T-helper 1 cell treated with Interleukin-12 subunit alpha and Interleukin-12 subunit beta and Interleukin-4 antibody, amounts not matched to agents 30 μg/mL and 1 μg/mL, for 36 hours (primary cell): ENCODE measurements around the gene TEAD4.

ENCODE experiments used
- H3K27ac Mint-ChIP-seq: one replicate; pipeline ENCODE4 v1.8.0; 2021; ENCODE audit warnings: mild to moderate bottlenecking, mixed read lengths
- H3K27me3 Mint-ChIP-seq: one replicate; pipeline ENCODE4 v1.8.0; 2021; ENCODE audit warnings: low read depth, mixed read lengths
- H3K36me3 Mint-ChIP-seq: one replicate; pipeline ENCODE4 v1.8.0; 2021; ENCODE audit warnings: low read depth, mixed read lengths
- H3K4me1 Mint-ChIP-seq: one replicate; pipeline ENCODE4 v1.8.0; 2021; ENCODE audit warnings: low read depth, mixed read lengths
- H3K4me3 Mint-ChIP-seq: one replicate; pipeline ENCODE4 v1.8.0; 2021; ENCODE audit warnings: mild to moderate bottlenecking, moderate library complexity, mixed read lengths
- H3K9me3 Mint-ChIP-seq: one replicate; pipeline ENCODE4 v1.8.0; 2021; ENCODE audit warnings: mixed read lengths

The TEAD4 gene

DNA sequence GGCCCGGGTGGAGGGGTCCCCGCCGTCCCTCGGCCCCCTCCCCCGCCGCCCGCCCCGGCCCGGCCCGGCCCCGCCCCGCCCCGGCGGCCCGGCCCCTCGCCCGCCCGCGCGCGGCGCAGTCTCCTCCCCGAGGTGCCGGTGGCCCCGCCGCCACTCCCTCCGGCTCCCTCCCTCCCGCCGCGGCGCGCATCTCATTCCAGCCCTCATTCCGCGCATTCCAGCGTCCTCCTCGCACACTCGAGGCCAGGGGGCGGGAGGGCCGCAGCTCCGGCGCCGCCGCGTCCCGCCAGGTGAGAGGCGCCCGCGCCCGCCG, at the start of gene TEAD4:
TSS of gene TEAD4 (plus strand) at position 206 of the 313 bp plus-strand sequence.
- H3K27me3 Mint-ChIP-seq, result peaks cover 58% of the 10 kb centered on the region
- peak within 1 kb of the TSS; percentile 85 for H3K4me3 Mint-ChIP-seq
- peaks cover 3% of the 10 kb centered on the region for H3K36me3 Mint-ChIP-seq
- peaks cover 14% of the 10 kb centered on the region for H3K4me1 Mint-ChIP-seq
- H3K27ac Mint-ChIP-seq, result no peak within 1 kb of the TSS
- H3K9me3 Mint-ChIP-seq, result no peaks in the 10 kb centered on the region

DNA sequence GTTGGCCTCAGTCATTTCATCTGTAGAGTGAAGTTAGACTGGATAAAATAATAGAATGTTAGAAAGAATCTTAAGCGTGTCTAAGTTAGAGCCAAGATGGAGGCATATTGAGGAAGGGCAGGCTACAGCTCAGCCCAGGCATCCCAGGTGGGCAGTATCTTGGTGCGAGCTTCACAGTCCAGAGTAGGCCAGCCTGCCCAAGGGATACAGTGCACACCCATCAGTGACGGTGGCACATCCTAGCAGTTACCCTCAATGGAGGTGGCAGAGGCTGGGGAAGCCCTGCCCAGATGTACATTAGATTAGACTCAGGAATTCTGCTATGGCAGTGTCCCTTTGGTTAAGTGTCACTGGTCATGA, 47.0 kb upstream of the TEAD4 start:
- H3K27ac Mint-ChIP-seq, result no peak overlapping the region
- H3K27me3 Mint-ChIP-seq, result no peaks in the 10 kb centered on the region
- H3K9me3 Mint-ChIP-seq, result no peaks in the 10 kb centered on the region
- H3K4me1 Mint-ChIP-seq, result peaks cover 2% of the 10 kb centered on the region
- H3K36me3 Mint-ChIP-seq, result no peaks in the 10 kb centered on the region
- H3K4me3 Mint-ChIP-seq, result no peak overlapping the region

DNA sequence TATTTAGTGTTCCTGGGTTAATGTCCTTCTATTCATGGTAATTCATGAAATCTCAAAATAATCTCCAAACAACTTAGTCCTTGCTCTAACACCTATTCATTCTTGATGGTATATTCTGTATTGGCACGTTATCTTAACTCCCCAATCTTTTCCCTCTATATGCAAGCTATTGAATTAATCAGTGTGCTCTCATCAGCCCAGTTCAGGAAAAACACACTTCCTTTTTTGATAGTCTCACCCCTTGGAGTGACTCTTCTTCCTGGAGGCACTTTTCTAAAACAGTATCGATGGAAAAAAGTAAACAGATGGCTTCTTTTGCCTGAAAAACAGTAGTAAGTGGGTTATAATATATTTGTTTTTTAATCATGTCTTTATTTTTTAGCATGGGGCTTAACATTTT, 39.9 kb upstream of the TEAD4 start:
- H3K36me3 Mint-ChIP-seq, result peaks cover 6% of the 10 kb centered on the region
- no peak overlapping the region for H3K27ac Mint-ChIP-seq
- H3K4me1 Mint-ChIP-seq, result no peaks in the 10 kb centered on the region
- H3K9me3 Mint-ChIP-seq, result no peaks in the 10 kb centered on the region
- no peaks in the 10 kb centered on the region for H3K27me3 Mint-ChIP-seq
- no peak overlapping the region for H3K4me3 Mint-ChIP-seq

DNA sequence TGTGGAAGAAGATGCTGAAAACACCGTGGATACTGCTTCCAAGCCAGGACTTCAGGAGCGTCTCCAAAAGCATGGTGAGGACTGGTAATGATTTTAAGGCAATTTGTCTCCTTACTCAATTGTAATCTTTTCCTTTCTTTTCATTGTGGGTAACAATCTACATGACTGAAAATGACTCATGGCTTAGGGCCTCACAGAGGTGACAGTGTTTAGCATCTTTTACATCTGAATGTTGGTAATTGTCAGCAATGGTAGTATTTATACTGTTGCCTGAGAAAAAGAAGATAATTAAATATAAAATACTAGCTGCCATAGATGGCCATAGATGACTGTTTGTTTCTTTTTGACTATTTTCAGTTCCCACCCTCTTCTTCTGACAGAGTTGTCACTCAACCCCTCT, 36.9 kb upstream of the TEAD4 start:
- peaks cover 9% of the 10 kb centered on the region for H3K36me3 Mint-ChIP-seq
- H3K9me3 Mint-ChIP-seq, result no peaks in the 10 kb centered on the region
- H3K27me3 Mint-ChIP-seq, result no peaks in the 10 kb centered on the region
- no peak overlapping the region for H3K4me3 Mint-ChIP-seq
- no peak overlapping the region for H3K27ac Mint-ChIP-seq
- peaks cover 4% of the 10 kb centered on the region for H3K4me1 Mint-ChIP-seq

DNA sequence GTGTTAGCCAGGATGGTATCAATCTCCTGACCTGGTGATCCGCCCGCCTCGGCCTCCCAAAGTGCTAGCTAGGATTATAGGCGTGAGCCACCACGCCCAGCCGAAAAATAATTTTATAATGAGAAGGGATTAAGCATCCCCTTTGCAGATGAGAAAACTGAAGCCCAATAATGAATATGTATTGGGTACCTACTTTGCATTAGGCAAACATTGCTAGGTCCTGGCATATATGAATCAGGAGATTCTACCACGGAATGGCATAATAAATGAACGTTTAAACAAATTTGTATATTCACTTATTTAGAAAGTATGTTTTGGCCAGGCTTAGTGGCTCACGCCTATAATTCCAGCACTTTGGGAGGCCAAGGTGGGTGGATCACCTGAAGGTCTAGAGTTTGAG, 36.1 kb upstream of the TEAD4 start:
- no peak overlapping the region for H3K27ac Mint-ChIP-seq
- no peaks in the 10 kb centered on the region for H3K27me3 Mint-ChIP-seq
- H3K9me3 Mint-ChIP-seq, result no peaks in the 10 kb centered on the region
- no peak overlapping the region for H3K4me3 Mint-ChIP-seq
- peaks cover 4% of the 10 kb centered on the region for H3K4me1 Mint-ChIP-seq
- peaks cover 9% of the 10 kb centered on the region for H3K36me3 Mint-ChIP-seq

DNA sequence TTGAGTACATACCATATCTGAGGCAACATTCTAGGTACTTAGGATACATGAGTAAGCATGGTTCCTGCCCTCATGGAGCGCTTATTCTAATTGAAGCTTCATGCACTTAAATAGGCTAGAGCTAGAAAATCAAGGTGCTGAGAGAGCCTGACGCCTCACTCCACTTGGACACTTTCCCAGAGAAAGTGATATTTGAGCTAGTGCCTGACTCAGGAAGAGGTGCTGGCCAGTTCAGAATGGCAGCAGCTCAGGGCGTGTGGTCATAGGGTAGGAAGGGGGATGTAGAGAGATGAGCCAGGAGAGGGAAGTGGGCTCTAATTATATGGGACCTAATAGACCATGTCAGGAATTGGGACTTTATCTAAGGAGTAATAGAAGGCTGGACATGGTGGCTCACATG, 35.2 kb upstream of the TEAD4 start:
- Mint-ChIP-seq H3K27me3 (no peaks in the 10 kb centered on the region), H3K27ac (no peak overlapping the region), H3K4me3 (no peak overlapping the region), H3K4me1 (peaks cover 4% of the 10 kb centered on the region), H3K36me3 (peaks cover 9% of the 10 kb centered on the region), H3K9me3 (no peaks in the 10 kb centered on the region)

DNA sequence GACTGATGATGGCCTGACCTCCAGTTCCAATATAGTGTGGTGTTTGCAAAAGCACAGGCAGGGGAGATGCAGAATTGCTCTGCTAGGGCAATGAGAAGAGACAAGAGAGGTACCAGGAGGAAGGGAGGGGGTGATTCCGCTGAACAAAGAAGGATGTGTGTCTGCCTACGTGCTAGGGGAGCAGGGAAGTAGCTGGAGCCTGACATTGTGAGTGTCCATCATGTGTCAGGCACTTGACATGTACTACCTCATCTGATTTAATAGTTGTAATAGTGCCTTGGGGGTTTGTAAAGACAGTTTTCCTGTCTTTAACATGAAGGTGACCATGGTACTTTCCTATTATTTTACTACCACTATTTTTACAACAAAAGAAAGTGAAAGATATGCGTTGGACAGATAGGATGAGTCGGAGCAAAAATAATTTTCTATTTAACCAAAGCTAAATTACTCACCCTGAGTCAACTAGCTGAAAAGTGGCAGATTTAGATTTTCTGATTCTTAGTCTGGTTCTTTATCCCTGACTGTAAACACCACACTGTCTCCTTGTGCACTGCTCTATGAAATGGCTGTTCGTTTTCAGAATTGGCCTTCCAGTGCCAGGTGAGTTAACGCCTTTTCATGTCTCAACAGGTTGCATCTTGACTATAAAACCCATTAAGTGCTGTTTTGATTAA, 33.7 kb upstream of the TEAD4 start:
- H3K9me3 Mint-ChIP-seq, result no peaks in the 10 kb centered on the region
- H3K36me3 Mint-ChIP-seq, result peaks cover 9% of the 10 kb centered on the region
- peaks cover 4% of the 10 kb centered on the region for H3K4me1 Mint-ChIP-seq
- H3K4me3 Mint-ChIP-seq, result no peak overlapping the region
- no peaks in the 10 kb centered on the region for H3K27me3 Mint-ChIP-seq
- H3K27ac Mint-ChIP-seq, result no peak overlapping the region

DNA sequence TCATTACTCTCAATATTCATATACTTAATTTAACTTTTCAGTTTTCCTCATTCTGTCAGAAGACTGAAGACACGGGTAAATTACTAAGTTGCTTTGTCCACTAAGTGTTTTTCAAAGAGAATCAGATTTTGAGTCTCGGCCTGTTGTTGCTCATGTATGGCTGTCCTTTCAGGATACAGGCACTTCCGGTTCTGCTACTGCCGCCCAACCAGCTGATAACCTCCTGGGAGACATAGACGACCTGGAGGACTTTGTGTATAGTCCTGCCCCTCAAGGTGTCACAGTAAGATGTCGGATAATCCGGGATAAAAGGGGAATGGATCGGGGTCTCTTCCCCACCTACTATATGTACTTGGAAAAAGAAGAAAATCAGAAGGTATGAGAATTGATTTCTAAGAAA, 28.3 kb upstream of the TEAD4 start:
- Mint-ChIP-seq H3K4me1 (no peaks in the 10 kb centered on the region), H3K4me3 (no peak overlapping the region), H3K9me3 (no peaks in the 10 kb centered on the region), H3K27ac (no peak overlapping the region), H3K36me3 (peaks cover 12% of the 10 kb centered on the region), H3K27me3 (no peaks in the 10 kb centered on the region)

DNA sequence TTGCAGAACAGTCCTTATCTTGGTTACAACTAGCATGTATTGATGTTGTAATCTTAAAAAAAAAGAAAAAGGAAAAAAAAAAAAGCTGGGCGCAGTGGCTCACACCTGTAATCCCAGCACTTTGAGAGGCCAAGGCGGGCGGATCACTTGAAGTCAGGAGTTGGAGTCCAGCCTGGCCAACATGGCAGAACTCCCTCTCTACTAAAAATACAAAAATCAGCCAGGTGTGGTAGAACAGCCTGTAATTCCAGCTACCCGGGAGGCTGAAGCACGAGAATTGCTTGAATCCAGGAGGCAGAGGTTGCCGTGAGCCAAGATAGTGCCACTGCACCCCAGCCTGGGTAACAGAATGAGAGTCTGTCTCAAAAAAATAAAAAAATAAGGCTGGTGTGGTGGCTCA, 25.6 kb upstream of the TEAD4 start:
- Mint-ChIP-seq H3K36me3 (peaks cover 15% of the 10 kb centered on the region), H3K27ac (no peak overlapping the region), H3K27me3 (no peaks in the 10 kb centered on the region), H3K4me1 (no peaks in the 10 kb centered on the region), H3K4me3 (no peak overlapping the region), H3K9me3 (no peaks in the 10 kb centered on the region)

DNA sequence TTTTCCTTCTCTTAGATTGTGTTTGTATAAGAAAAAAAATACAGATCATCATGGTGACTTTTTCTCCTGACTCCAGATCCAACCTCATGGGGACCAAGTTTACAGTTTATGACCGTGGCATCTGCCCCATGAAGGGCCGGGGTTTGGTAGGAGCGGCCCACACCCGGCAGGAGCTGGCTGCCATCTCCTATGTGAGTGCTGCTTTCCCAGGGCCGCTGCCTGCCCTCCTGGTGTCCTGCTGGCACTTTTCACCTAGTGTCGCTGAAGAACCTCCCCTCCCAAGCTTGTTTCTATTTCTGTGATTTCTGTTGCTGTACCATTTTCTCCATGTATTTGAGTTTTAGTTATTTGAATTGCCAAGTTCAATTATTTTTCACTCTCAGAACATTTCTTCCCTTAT, 24.8 kb upstream of the TEAD4 start:
- Mint-ChIP-seq H3K36me3 (peaks cover 15% of the 10 kb centered on the region), H3K27ac (no peak overlapping the region), H3K27me3 (no peaks in the 10 kb centered on the region), H3K4me1 (no peaks in the 10 kb centered on the region), H3K9me3 (no peaks in the 10 kb centered on the region), H3K4me3 (no peak overlapping the region)

DNA sequence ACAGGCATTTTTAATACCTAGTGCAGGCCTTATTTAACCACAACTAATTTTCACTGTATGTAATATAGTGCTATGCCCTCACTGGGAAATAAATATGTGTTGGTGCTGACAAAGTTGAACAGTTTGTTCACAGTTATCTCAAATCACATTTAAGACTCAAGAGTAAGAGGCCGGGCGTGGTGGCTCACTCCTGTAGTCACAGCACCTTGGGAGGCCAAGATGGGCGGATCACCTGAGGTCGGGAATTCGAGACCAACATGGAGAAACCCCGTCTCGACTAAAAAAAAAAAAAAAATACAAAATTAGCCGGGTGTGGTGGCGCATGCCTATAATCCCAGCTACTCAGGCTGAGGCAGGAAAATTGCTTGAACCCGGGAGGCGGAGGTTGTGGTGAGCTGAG, 22.9 kb upstream of the TEAD4 start:
- Mint-ChIP-seq H3K4me1 (no peaks in the 10 kb centered on the region), H3K27me3 (no peaks in the 10 kb centered on the region), H3K4me3 (no peak overlapping the region), H3K27ac (no peak overlapping the region), H3K9me3 (no peaks in the 10 kb centered on the region), H3K36me3 (peaks cover 11% of the 10 kb centered on the region)

DNA sequence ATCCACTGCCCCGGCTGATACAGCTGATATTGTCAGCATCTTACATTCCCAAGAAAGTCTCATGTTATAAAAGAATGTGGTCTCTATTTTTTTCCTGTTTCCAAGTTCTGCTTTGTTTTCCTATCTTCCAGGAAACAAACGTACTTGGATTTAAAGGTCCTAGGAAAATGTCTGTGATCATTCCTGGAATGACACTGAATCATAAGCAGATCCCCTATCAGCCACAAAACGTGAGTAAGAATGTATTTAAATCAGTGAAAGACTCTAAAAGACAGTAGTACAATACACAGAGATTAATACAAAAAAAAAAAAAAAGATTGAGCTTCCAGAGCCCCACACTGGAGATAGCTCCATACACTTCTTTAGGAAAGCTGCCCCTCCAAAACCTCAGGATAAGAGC, 21.7 kb upstream of the TEAD4 start:
- no peaks in the 10 kb centered on the region for H3K4me1 Mint-ChIP-seq
- H3K4me3 Mint-ChIP-seq, result no peak overlapping the region
- H3K27me3 Mint-ChIP-seq, result no peaks in the 10 kb centered on the region
- no peak overlapping the region for H3K27ac Mint-ChIP-seq
- peaks cover 11% of the 10 kb centered on the region for H3K36me3 Mint-ChIP-seq
- no peaks in the 10 kb centered on the region for H3K9me3 Mint-ChIP-seq

DNA sequence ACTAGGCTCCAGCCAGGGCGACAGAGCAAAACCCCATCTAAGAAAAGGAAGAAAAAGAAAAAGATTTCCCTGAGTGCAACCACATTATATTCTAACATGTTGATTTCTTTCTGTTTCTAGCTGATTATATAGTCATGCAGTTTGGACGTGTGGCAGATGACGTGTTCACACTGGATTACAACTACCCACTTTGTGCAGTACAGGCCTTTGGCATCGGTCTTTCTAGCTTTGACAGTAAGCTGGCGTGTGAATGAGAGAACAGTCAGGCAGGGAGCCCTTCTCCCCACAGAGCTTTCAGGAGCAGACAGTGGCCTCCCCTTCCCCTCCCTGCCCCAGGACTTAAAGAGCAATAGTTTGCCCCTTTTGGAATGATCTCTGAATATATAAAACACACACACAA, 20.0 kb upstream of the TEAD4 start:
- Mint-ChIP-seq H3K36me3 (peaks cover 11% of the 10 kb centered on the region), H3K4me1 (no peaks in the 10 kb centered on the region), H3K27ac (no peak overlapping the region), H3K9me3 (no peaks in the 10 kb centered on the region), H3K4me3 (no peak overlapping the region), H3K27me3 (no peaks in the 10 kb centered on the region)

DNA sequence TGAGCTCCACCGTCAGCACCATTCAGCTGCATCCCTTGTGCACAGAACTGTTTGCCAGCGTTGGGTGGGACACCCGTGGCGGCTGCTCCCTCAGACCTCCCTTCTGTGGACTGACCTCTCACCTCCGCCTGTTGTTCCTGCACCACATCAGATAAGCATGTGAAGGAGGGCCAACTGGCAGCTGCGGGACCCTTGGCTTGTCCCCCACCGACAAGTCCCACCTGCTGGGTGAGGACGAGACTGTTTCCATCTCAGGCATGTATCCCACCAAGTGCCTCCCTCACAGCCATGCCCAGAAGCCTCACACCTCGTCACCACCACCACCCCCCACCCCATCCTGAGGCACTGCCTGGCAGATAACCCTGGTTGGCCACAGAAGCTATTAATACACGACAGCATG, 18.6 kb upstream of the TEAD4 start:
- Mint-ChIP-seq H3K4me1 (peaks cover 3% of the 10 kb centered on the region), H3K9me3 (no peaks in the 10 kb centered on the region), H3K27me3 (no peaks in the 10 kb centered on the region), H3K36me3 (peaks cover 6% of the 10 kb centered on the region), H3K4me3 (no peak overlapping the region), H3K27ac (no peak overlapping the region)

DNA sequence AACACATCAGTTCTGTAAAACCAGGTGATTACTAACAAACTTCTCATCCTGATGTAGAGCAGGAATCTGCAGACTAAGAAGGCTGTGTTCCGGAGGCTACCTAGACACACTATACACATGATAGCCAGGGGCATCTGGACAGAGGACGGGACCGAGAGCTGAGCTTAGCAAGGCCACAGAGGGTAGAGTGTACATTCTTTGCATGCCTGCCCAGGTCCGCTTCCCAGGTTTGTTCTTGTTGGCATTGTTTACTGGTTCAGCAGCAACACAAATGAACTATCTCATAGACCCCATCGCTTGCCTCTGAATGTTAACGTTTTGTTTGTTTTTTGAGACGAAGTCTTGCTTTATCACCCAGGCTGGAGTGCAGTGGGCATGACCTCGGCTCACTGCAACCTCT, 17.7 kb upstream of the TEAD4 start:
- Mint-ChIP-seq H3K9me3 (no peaks in the 10 kb centered on the region), H3K27ac (no peak overlapping the region), H3K4me3 (no peak overlapping the region), H3K27me3 (no peaks in the 10 kb centered on the region), H3K4me1 (peaks cover 3% of the 10 kb centered on the region), H3K36me3 (peaks cover 6% of the 10 kb centered on the region)

DNA sequence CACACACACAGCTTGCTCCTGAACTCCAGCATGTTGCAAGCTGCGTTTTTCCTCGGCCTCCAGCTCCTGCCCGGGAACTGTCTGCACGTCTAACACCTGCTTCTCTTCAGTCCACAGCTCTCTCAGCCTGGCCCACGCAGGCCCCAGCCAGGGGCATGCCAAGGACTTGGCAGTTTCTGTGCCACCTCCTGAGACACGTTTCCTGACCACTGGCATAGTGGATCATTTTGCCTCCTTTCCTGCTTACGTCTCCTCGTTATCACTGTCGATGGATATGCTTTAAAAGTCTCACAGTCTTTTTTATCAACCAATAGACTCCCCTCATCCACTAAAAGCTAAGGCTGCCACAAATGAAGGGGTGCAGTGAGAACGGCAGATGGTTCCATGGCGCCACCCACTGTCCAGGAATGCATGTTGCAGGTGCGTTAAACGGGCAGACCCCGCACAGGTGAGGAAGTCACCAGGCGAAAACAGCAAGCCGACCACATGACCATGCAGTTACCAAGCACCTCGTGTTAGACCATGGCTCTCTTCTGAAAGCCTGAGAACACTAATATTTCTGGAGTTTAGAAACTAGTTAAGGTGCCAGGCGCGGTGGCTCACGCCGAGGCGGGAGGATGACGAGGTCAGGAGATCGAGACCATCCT, 14.7 kb upstream of the TEAD4 start:
- peaks cover 3% of the 10 kb centered on the region for H3K4me1 Mint-ChIP-seq
- no peaks in the 10 kb centered on the region for H3K9me3 Mint-ChIP-seq
- no peaks in the 10 kb centered on the region for H3K36me3 Mint-ChIP-seq
- H3K27ac Mint-ChIP-seq, result no peak overlapping the region
- H3K27me3 Mint-ChIP-seq, result no peaks in the 10 kb centered on the region
- peak overlapping the region; percentile 21 for H3K4me3 Mint-ChIP-seq
